ENCODE measurements around the gene SRSF9.

DNA sequence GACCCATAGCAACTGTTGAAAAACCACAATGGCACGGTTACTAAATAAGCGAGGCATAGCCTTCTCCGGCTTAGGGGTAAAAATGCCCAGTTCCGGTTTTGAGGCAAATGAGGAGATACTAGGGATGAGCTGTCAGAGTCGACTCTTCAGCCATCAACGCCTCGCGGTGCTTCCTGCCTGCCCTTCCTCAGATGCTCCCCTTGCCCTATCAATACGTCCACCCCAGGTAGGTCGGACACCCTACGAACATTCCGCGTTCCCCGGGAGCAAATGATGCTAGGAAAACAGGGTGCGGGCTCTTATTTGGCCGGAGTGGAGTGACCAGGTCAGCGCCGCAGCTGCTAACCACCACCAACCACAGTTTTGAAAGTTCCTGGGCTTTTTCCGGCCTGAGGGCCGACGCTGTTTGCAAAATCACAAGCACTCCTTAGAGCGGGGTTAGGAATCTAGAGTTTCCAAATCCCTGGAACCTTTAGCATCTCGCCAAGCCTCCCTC lies 1.2 kb downstream of the SRSF9 start:
- TF ChIP-seq, protein P1, sequence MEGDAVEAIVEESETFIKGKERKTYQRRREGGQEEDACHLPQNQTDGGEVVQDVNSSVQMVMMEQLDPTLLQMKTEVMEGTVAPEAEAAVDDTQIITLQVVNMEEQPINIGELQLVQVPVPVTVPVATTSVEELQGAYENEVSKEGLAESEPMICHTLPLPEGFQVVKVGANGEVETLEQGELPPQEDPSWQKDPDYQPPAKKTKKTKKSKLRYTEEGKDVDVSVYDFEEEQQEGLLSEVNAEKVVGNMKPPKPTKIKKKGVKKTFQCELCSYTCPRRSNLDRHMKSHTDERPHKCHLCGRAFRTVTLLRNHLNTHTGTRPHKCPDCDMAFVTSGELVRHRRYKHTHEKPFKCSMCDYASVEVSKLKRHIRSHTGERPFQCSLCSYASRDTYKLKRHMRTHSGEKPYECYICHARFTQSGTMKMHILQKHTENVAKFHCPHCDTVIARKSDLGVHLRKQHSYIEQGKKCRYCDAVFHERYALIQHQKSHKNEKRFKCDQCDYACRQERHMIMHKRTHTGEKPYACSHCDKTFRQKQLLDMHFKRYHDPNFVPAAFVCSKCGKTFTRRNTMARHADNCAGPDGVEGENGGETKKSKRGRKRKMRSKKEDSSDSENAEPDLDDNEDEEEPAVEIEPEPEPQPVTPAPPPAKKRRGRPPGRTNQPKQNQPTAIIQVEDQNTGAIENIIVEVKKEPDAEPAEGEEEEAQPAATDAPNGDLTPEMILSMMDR (conservative IDR thresholded peaks at IDR 0.05; ENCODE audit: low read depth, low read length): no peak
- TF ChIP-seq EZH2phosphoT487 (IDR thresholded peaks at IDR 0.05; ENCODE audit: borderline replicate concordance, low read length): no peak
- TF ChIP-seq EZH2 (IDR thresholded peaks at IDR 0.05; ENCODE audit: low read length, unreplicated experiment): no peak
